Stimulated activated CD4-positive, alpha-beta T cell treated with anti-CD3 and anti-CD28 coated beads, Interleukin-4, amount 100 ng/mL, for 48 hours (primary cell): Measurements from ENCODE around the gene DCAF16.
"Not testable (repeated sequence)": the region's sequence is repeated elsewhere in the genome, so short reads cannot be mapped to it uniquely, and the experiment has no call there.

Experiments used
- DNase-seq, 2 donors: peaks; one replicate each; pipeline ENCODE4 v3.0.0-alpha.2; 2020; ENCODE audit warnings: low read depth in 2 of 2

DCAF16 gene

GRCh38 chr4:17810260-17811077, at the start of gene DCAF16, which contains the start of gene NCAPG:
DCAF16 (minus strand) TSS chr4:17810757; CDS start chr4:17804141, 6,616 bp downstream.
NCAPG (plus strand) TSS chr4:17810979; CDS start chr4:17811078, 99 bp downstream.
- peak; percentile 98 to 99 for DNase-seq

GRCh38 chr4:17859793-17860406, 49.3 kb upstream of the DCAF16 start:
- no peak for DNase-seq

GRCh38 chr4:17854036-17854435, 43.5 kb upstream of the DCAF16 start:
- no peak for DNase-seq

- DNase-seq, result no peak
Observed at GRCh38 chr4:17851959-17852358, 41.4 kb upstream of the DCAF16 start.

- not testable (repeated sequence) for DNase-seq
Observed at GRCh38 chr4:17850295-17850694, 39.7 kb upstream of the DCAF16 start.

GRCh38 chr4:17846266-17846665, 35.7 kb upstream of the DCAF16 start:
- no peak for DNase-seq

GRCh38 chr4:17823871-17824669, 13.5 kb upstream of the DCAF16 start:
- DNase-seq, result no peak

GRCh38 chr4:17817027-17817426, 6.5 kb upstream of the DCAF16 start:
- DNase-seq, result no peak

- DNase-seq, result no peak
Observed at GRCh38 chr4:17816142-17816541, 5.6 kb upstream of the DCAF16 start.

GRCh38 chr4:17814140-17814539, 3.6 kb upstream of the DCAF16 start:
- DNase-seq, result no peak

- DNase-seq, result no peak
Observed at GRCh38 chr4:17812801-17813200, 2.2 kb upstream of the DCAF16 start.

GRCh38 chr4:17812125-17812524, 1.6 kb upstream of the DCAF16 start:
- no peak for DNase-seq

- no peak for DNase-seq
Observed at GRCh38 chr4:17811078-17811603, 584 bp upstream of the DCAF16 start.

- no peak for DNase-seq
Observed at GRCh38 chr4:17809667-17810066, 890 bp downstream of the DCAF16 start.

GRCh38 chr4:17807446-17807845, 3.1 kb downstream of the DCAF16 start:
- no peak for DNase-seq

GRCh38 chr4:17805580-17806155, 4.9 kb downstream of the DCAF16 start:
- DNase-seq, result no peak

GRCh38 chr4:17797808-17798207, 12.7 kb downstream of the DCAF16 start:
- no peak for DNase-seq

- DNase-seq, result no peak
Observed at GRCh38 chr4:17794730-17795129, 15.8 kb downstream of the DCAF16 start.

- no peak for DNase-seq
Observed at GRCh38 chr4:17788956-17789355, 21.6 kb downstream of the DCAF16 start.

GRCh38 chr4:17787315-17787714, 23.2 kb downstream of the DCAF16 start:
- DNase-seq, result no peak

GRCh38 chr4:17786567-17786966, 24.0 kb downstream of the DCAF16 start:
- DNase-seq, result no peak

GRCh38 chr4:17785858-17786257, 24.7 kb downstream of the DCAF16 start:
- DNase-seq, result no peak
